Neuronal stem cell (in vitro differentiated cells): ENCODE data around the gene DTNA.

ENCODE experiments used
- DNase-seq: peaks from one replicate; pipeline ENCODE4 v3.0.0-alpha.2; 2013; ENCODE audit warnings: low spot score
- H2AFZ ChIP-seq: one replicate; pipeline ENCODE4 v1.6.1; 2013; ENCODE audit warnings: mild to moderate bottlenecking, low read length, inconsistent platforms
- H2AK5ac ChIP-seq: 2 replicates; pipeline ENCODE4 v1.6.1; 2013; ENCODE audit warnings: low read depth, mild to moderate bottlenecking, inconsistent platforms, low read length, moderate library complexity, mixed read lengths
- H2BK120ac ChIP-seq: 2 replicates; pipeline ENCODE4 v1.6.1; 2013; ENCODE audit warnings: low read depth, mild to moderate bottlenecking, inconsistent platforms, low read length, moderate library complexity, mixed read lengths
- H2BK12ac ChIP-seq: one replicate; pipeline ENCODE4 v1.6.1; 2013; ENCODE audit warnings: low read length, inconsistent platforms
- H2BK15ac ChIP-seq: 2 replicates; pipeline ENCODE4 v1.6.1; 2013; ENCODE audit warnings: mild to moderate bottlenecking, low read length, inconsistent platforms, mixed read lengths
- H2BK5ac ChIP-seq: one replicate; pipeline ENCODE4 v1.6.1; 2013; ENCODE audit warnings: inconsistent platforms, mild to moderate bottlenecking, low read length, moderate library complexity
- H3K14ac ChIP-seq: one replicate; pipeline ENCODE4 v1.6.1; 2013; ENCODE audit warnings: low read length, inconsistent platforms
- H3K18ac ChIP-seq: 2 replicates; pipeline ENCODE4 v1.6.1; 2013; ENCODE audit warnings: low read length, inconsistent platforms
- H3K23ac ChIP-seq: 2 replicates; pipeline ENCODE4 v1.6.1; 2013; ENCODE audit warnings: low read depth, mild to moderate bottlenecking, mixed read lengths, low read length, inconsistent platforms; ENCODE audit not compliant: poor library complexity
- H3K27ac ChIP-seq: replicated peaks from 3 replicates; pipeline ENCODE4 v1.5.1; 2013; ENCODE audit warnings: low read length, inconsistent platforms
- H3K27me3 ChIP-seq, 3 experiments: 2 replicates each; pipeline ENCODE4 v1.6.1; 2013; ENCODE audit warnings: low read length in 3 of 3, mild to moderate bottlenecking in 2 of 3, inconsistent platforms in 1 of 3, low read depth in 1 of 3, mixed read lengths in 1 of 3, moderate library complexity in 1 of 3; ENCODE audit not compliant: control insufficient read depth in 3 of 3, insufficient read depth in 3 of 3
- H3K36me3 ChIP-seq, 2 donors: replicated peaks in 1 of 2; 2 replicates each; pipeline ENCODE4 v1.6.1; 2013; ENCODE audit warnings: low read length in 2 of 2; ENCODE audit not compliant: control insufficient read depth in 2 of 2, insufficient read depth in 2 of 2
- H3K4ac ChIP-seq: 2 replicates; pipeline ENCODE4 v1.6.1; 2013; ENCODE audit warnings: inconsistent platforms, mild to moderate bottlenecking, low read length, moderate library complexity
- H3K4me1 ChIP-seq, 2 donors: 1 replicate in 1 of 2; 2 replicates in 1 of 2; pipeline ENCODE4 v1.6.1; 2013; ENCODE audit warnings: low read length in 2 of 2, low read depth in 1 of 2; ENCODE audit not compliant: control insufficient read depth in 2 of 2, insufficient read depth in 1 of 2
- H3K4me2 ChIP-seq: one replicate; pipeline ENCODE4 v1.6.1; 2013; ENCODE audit warnings: mild to moderate bottlenecking, low read length, inconsistent platforms; ENCODE audit not compliant: insufficient read depth, poor library complexity, severe bottlenecking
- H3K4me3 ChIP-seq, 2 donors: 2 replicates each; pipeline ENCODE4 v1.5.1; 2013; ENCODE audit warnings: low read length in 2 of 2, mild to moderate bottlenecking in 2 of 2, inconsistent platforms in 1 of 2, moderate library complexity in 1 of 2
- H3K79me1 ChIP-seq: one replicate; pipeline ENCODE4 v1.6.1; 2013; ENCODE audit warnings: low read depth, mild to moderate bottlenecking, inconsistent platforms, low read length, moderate library complexity
- H3K9ac ChIP-seq: one replicate; pipeline ENCODE4 v1.6.1; 2013; ENCODE audit warnings: mild to moderate bottlenecking, low read depth, low read length, inconsistent platforms; ENCODE audit not compliant: poor library complexity
- H3K9me3 ChIP-seq, 2 donors: replicated peaks in 1 of 2; 2 replicates each; pipeline versions ENCODE3 to v1.6.1; 2013; ENCODE audit warnings: low read length in 2 of 2, mild to moderate bottlenecking in 2 of 2, inconsistent platforms in 1 of 2, low read depth in 1 of 2, mixed read lengths in 1 of 2, moderate library complexity in 1 of 2; ENCODE audit not compliant: control insufficient read depth in 2 of 2, insufficient read depth in 1 of 2
- H4K8ac ChIP-seq: one replicate; pipeline ENCODE4 v1.6.1; 2013; ENCODE audit warnings: low read depth, mild to moderate bottlenecking, inconsistent platforms, low read length, moderate library complexity
- H4K91ac ChIP-seq: one replicate; pipeline ENCODE4 v1.6.1; 2013; ENCODE audit warnings: low read length, low read depth, mild to moderate bottlenecking, inconsistent platforms; ENCODE audit not compliant: poor library complexity
- WGBS, 2 donors: extraction: QIAGEN DNeasy Blood & Tissue Kit; methylation state at CpG; one replicate each; pipeline ENCODE4 v1.1.7; 2013; ENCODE audit warnings: missing lambda C conversion rate in 2 of 2, mixed read lengths in 1 of 2; ENCODE audit not compliant: insufficient read length in 2 of 2, insufficient replicate concordance in 1 of 2; ENCODE audit errors: extremely low coverage in 2 of 2; 5-methylcytosine and 5-hydroxymethylcytosine counted together

Gene DTNA

GRCh38 chr18:34875150-34875549, 165.1 kb downstream of the DTNA start:
- Histone ChIP-seq H2BK15ac (no peak overlapping the region), H2AK5ac (no peak overlapping the region), H3K79me1 (no peaks in the 10 kb centered on the region), H3K36me3 (peaks cover 0 to 1% of the 10 kb centered on the region in 2 donors), H3K9me3 (no peaks in the 10 kb centered on the region), H4K91ac (no peak overlapping the region), H4K8ac (no peak overlapping the region), H3K9ac (no peak overlapping the region), H3K4me1 (peaks cover 6 to 8% of the 10 kb centered on the region in 2 donors), H3K4ac (no peak overlapping the region), H3K4me2 (no peak overlapping the region), H3K27me3 (no peaks in the 10 kb centered on the region), H2BK120ac (no peak overlapping the region), H2BK12ac (no peak overlapping the region), H3K23ac (no peak overlapping the region), H3K18ac (peak overlapping the region; percentile 6), H3K4me3 (no peak overlapping the region), H2BK5ac (no peak overlapping the region), H3K14ac (no peak overlapping the region), H2AFZ (no peak overlapping the region), H3K27ac (no peak overlapping the region)
- no peak for DNase-seq
- no CpG with 5 or more reads among the region's 7 CpGs for WGBS, 2 donors

GRCh38 chr18:34880403-34880802, 170.3 kb downstream of the DTNA start:
- Histone ChIP-seq H2BK12ac (no peak overlapping the region), H2BK15ac (no peak overlapping the region), H2AFZ (no peak overlapping the region), H3K4me1 (no peaks in the 10 kb centered on the region), H3K4me3 (no peak overlapping the region), H3K36me3 (peaks cover 0 to 10% of the 10 kb centered on the region in 2 donors), H2AK5ac (no peak overlapping the region), H3K79me1 (no peaks in the 10 kb centered on the region), H3K23ac (no peak overlapping the region), H4K91ac (no peak overlapping the region), H2BK5ac (no peak overlapping the region), H4K8ac (no peak overlapping the region), H3K14ac (no peak overlapping the region), H3K9me3 (no peaks in the 10 kb centered on the region), H2BK120ac (no peak overlapping the region), H3K4ac (no peak overlapping the region), H3K9ac (no peak overlapping the region), H3K27ac (no peak overlapping the region), H3K27me3 (no peaks in the 10 kb centered on the region), H3K18ac (no peak overlapping the region), H3K4me2 (no peak overlapping the region)
- no peak for DNase-seq
- no CpG with 5 or more reads among the region's 1 CpG for WGBS, 2 donors

- Histone ChIP-seq H3K79me1 (no peaks in the 10 kb centered on the region), H3K4me2 (no peak overlapping the region), H4K91ac (no peak overlapping the region), H3K4ac (no peak overlapping the region), H2AK5ac (no peak overlapping the region), H3K18ac (no peak overlapping the region), H2BK5ac (no peak overlapping the region), H2BK12ac (no peak overlapping the region), H3K9me3 (no peaks in the 10 kb centered on the region), H4K8ac (no peak overlapping the region), H3K27ac (no peak overlapping the region), H3K14ac (no peak overlapping the region), H3K4me3 (no peak overlapping the region), H3K36me3 (peaks cover 0 to 11% of the 10 kb centered on the region in 2 donors), H2AFZ (no peak overlapping the region), H3K27me3 (no peaks in the 10 kb centered on the region), H3K23ac (no peak overlapping the region), H3K4me1 (no peaks in the 10 kb centered on the region), H2BK15ac (no peak overlapping the region), H3K9ac (no peak overlapping the region), H2BK120ac (no peak overlapping the region)
- no peak for DNase-seq
- WGBS, 2 donors: no CpG with 5 or more reads among the region's 3 CpGs
Observed at GRCh38 chr18:34880882-34881834, 171.1 kb downstream of the DTNA start.

GRCh38 chr18:34884436-34884835, 174.3 kb downstream of the DTNA start:
- no peak overlapping the region for H2BK5ac ChIP-seq
- no peaks in the 10 kb centered on the region for H3K79me1 ChIP-seq
- no peak overlapping the region for H4K8ac ChIP-seq
- H3K27me3 ChIP-seq: no peaks in the 10 kb centered on the region
- WGBS, 2 donors: no CpG with 5 or more reads among the region's 6 CpGs
- no peak overlapping the region for H2AFZ ChIP-seq
- no peak overlapping the region for H3K9ac ChIP-seq
- H4K91ac ChIP-seq: no peak overlapping the region
- no peak overlapping the region for H3K27ac ChIP-seq
- H2BK120ac ChIP-seq: no peak overlapping the region
- peaks cover 0 to 10% of the 10 kb centered on the region in 2 donors for H3K36me3 ChIP-seq
- no peak for DNase-seq
- H3K4me2 ChIP-seq: no peak overlapping the region
- H3K4me1 ChIP-seq: no peaks in the 10 kb centered on the region
- H3K4me3 ChIP-seq: no peak overlapping the region
- H3K14ac ChIP-seq: no peak overlapping the region
- H3K9me3 ChIP-seq: no peaks in the 10 kb centered on the region
- no peak overlapping the region for H2BK15ac ChIP-seq
- no peak overlapping the region for H3K4ac ChIP-seq
- no peak overlapping the region for H2BK12ac ChIP-seq
- no peak overlapping the region for H2AK5ac ChIP-seq
- no peak overlapping the region for H3K18ac ChIP-seq
- H3K23ac ChIP-seq: no peak overlapping the region
